HepG2 (cell line): ENCODE data around the gene ADD2. TPM values are rescaled to one million over a fixed set of nuclear protein-coding genes. Genes with fewer than 3 reads are reported as not detected.

Experiments used
- ATAC-seq: fragments of 200-7000 bp; cut with Tn5 transposase; 3 replicates; pipeline ENCODE4 v1.9.1; 2020; ENCODE audit warnings: mild to moderate bottlenecking, moderate library complexity
- BruUV-seq: library from RNA; stranded (reverse); fragments of 400-500 nt; replicated peaks from 2 replicates; lab custom pipeline; 2021; lab: Mats Ljungman, UMichigan
- CTCF ChIA-PET: fragments of 300-600 bp; formaldehyde crosslinking; extraction: SDS; loops from one replicate; lab custom pipeline; 2021; ENCODE audit warnings: low total read pairs, inconsistent platforms, low intra/inter-chr PET ratio; lab: Yijun Ruan, JAX
- POLR2A ChIA-PET: fragments of 350-600 bp; sonication (Branson Sonifier 250); formaldehyde crosslinking; loops from one replicate; lab custom pipeline; 2020; ENCODE audit warnings: antibody characterized with exemption, inconsistent platforms; lab: Yijun Ruan, JAX
- DNase-seq: peaks from one replicate; pipeline ENCODE4 v3.0.0-alpha.2; 2015; ENCODE audit warnings: low spot score
- FAIRE-seq: peaks from 3 replicates; lab custom pipeline; 2011; peaks lifted over from hg19 to GRCh38; lab: Jason Lieb, UNC
- H2AFZ ChIP-seq: one replicate; pipeline ENCODE4 v1.6.1; 2011; ENCODE audit warnings: low read length, inconsistent platforms
- H3K27ac ChIP-seq: fragments of 300-600 bp; 3 replicates; pipeline ENCODE4 v1.8.0; 2011; ENCODE audit warnings: mixed run types, mild to moderate bottlenecking, mixed read lengths, low read length, inconsistent platforms; ENCODE audit not compliant: insufficient read depth; ENCODE audit errors: extremely low read length
- H3K27me3 ChIP-seq, 2 experiments: fragments of 200-600 bp in 1 of 2; 2 replicates in 1 of 2; 3 replicates in 1 of 2; pipeline versions ENCODE4 v1.6.0 to v1.8.0; 2011; ENCODE audit warnings: low read length in 2 of 2, mild to moderate bottlenecking in 2 of 2, moderate library complexity in 2 of 2, inconsistent platforms in 1 of 2; ENCODE audit not compliant: insufficient read depth in 2 of 2, control insufficient read depth in 1 of 2
- H3K36me3 ChIP-seq, 2 experiments: fragments of 200-600 bp in 1 of 2; replicated peaks in 1 of 2; 2 replicates in 1 of 2; 3 replicates in 1 of 2; pipeline versions ENCODE4 v1.5.1 to v1.8.0; 2011; ENCODE audit warnings: low read length in 2 of 2, inconsistent platforms in 1 of 2; ENCODE audit not compliant: insufficient read depth in 2 of 2, control insufficient read depth in 1 of 2
- H3K4me1 ChIP-seq: 2 replicates; pipeline ENCODE4 v1.5.1; 2012; ENCODE audit warnings: low read length, inconsistent platforms; ENCODE audit not compliant: insufficient read depth
- H3K4me2 ChIP-seq: 2 replicates; pipeline ENCODE4 v1.6.0; 2011; ENCODE audit warnings: low read depth, low read length, inconsistent platforms
- H3K4me3 ChIP-seq, 3 experiments: fragments of 200-600 bp in 1 of 3; sonication (generic), shearing (Covaris generic) in 1 of 3; replicated peaks in 1 of 3; 2 replicates each; pipeline ENCODE4 v1.5.1; 2011 to 2016; ENCODE audit warnings: low read length in 3 of 3, inconsistent platforms in 2 of 3, low read depth in 2 of 3, mild to moderate bottlenecking in 2 of 3, control low read depth in 1 of 3, mixed read lengths in 1 of 3; ENCODE audit not compliant: insufficient read depth in 1 of 3
- H3K79me2 ChIP-seq: one replicate; pipeline ENCODE4 v1.6.1; 2011; ENCODE audit warnings: low read length, inconsistent platforms; ENCODE audit not compliant: insufficient read depth
- H3K9ac ChIP-seq: 2 replicates; pipeline ENCODE4 v1.6.0; 2011; ENCODE audit warnings: mild to moderate bottlenecking, low read depth, low read length, inconsistent platforms; ENCODE audit not compliant: insufficient read depth
- H3K9me3 ChIP-seq: 2 replicates; pipeline ENCODE4 v1.5.1; 2012; ENCODE audit warnings: mild to moderate bottlenecking, low read length
- H4K20me1 ChIP-seq: 2 replicates; pipeline ENCODE4 v1.6.0; 2011; ENCODE audit warnings: inconsistent platforms, mild to moderate bottlenecking, low read length, moderate library complexity; ENCODE audit not compliant: insufficient read depth
- CEBPG ChIP-seq: IDR thresholded peaks from 2 replicates; pipeline ENCODE4 v1.6.1; 2016
- HHEX ChIP-seq: IDR thresholded peaks from 2 replicates; pipeline ENCODE4 v1.6.1; 2016; ENCODE audit warnings: control low read depth
- IRF2 ChIP-seq: IDR thresholded peaks from 2 replicates; pipeline ENCODE4 v1.6.1; 2018; ENCODE audit warnings: missing genetic modification reagents, missing compliant biosample characterization
- RORA ChIP-seq: sonication (generic); formaldehyde crosslinking; IDR thresholded peaks from 2 replicates; pipeline ENCODE4 v1.5.0; 2020; ENCODE audit warnings: mild to moderate bottlenecking, missing genetic modification reagents, moderate library complexity
- SPEN ChIP-seq: sonication (generic); formaldehyde crosslinking; IDR thresholded peaks from 2 replicates; pipeline ENCODE4 v1.5.1; 2020; ENCODE audit warnings: low read depth, mild to moderate bottlenecking, missing genetic modification reagents
- SRSF4 ChIP-seq: fragments of 200-400 bp; formaldehyde crosslinking; IDR thresholded peaks from one replicate; pipeline ENCODE4 v1.6.1; 2018; ENCODE audit warnings: mild to moderate bottlenecking, low read depth, low read length, moderate library complexity; ENCODE audit not compliant: poor library complexity, severe bottlenecking
- ZNF414 ChIP-seq: sonication (generic); formaldehyde crosslinking; IDR thresholded peaks from 2 replicates; pipeline ENCODE4 v1.5.0; 2020; ENCODE audit warnings: missing genetic modification reagents
- ZNF674 ChIP-seq: sonication (generic); formaldehyde crosslinking; IDR thresholded peaks from 2 replicates; pipeline ENCODE4 v1.5.0; 2020; ENCODE audit warnings: low read depth, mild to moderate bottlenecking, missing genetic modification reagents
- ZNF713 ChIP-seq: sonication (generic); formaldehyde crosslinking; IDR thresholded peaks from 2 replicates; pipeline ENCODE4 v1.4.0; 2020; ENCODE audit warnings: mild to moderate bottlenecking, missing genetic modification reagents
- WGBS: methylation state at CpG from one replicate; pipeline ENCODE4 v1.1.6; 2017; ENCODE audit warnings: low lambda C conversion rate; 5-methylcytosine and 5-hydroxymethylcytosine counted together
- in situ Hi-C: cut with HindIII; loops from 2 replicates; pipeline ENCODE4 v1.10.0; 2017; ENCODE audit warnings: low pct_unique_long_range_greater_than_20kb; ENCODE audit not compliant: extremely low pct_ligation_motif_present
- intact Hi-C: fragments of 100-400 bp; cut with micrococcal nuclease; formaldehyde crosslinking; loops from one replicate; pipeline ENCODE4 v1.10.0; 2022; ENCODE audit not compliant: unreplicated experiment
- polyA plus RNA-seq, 8 experiments: library from polyadenylated mRNA; depleted of rRNA in 3 of 8; stranded (reverse) in 7 of 8; unstranded in 1 of 8; fragments of >200 nt; fragmentation: Illumina TruSeq in 4 of 8; extraction: Trizol in 4 of 8; gene quantifications; 2 replicates each; pipeline versions ENCODE4 v1.2.1 to v1.2.3, GENCODE V29; 2011 to 2016; ENCODE audit warnings: low read depth in 4 of 8, missing spikeins in 1 of 8, mixed read lengths in 1 of 8; ENCODE audit not compliant: insufficient read depth in 1 of 8
- total RNA-seq, 5 experiments: library from RNA; depleted of rRNA; stranded (reverse); fragments of >200 nt; fragmentation: Illumina TruSeq; extraction: Trizol; gene quantifications; 2 replicates each; pipeline ENCODE4 v1.2.3, GENCODE V29; 2016; ENCODE audit warnings: low read depth in 1 of 5
- TF ChIP-seq, protein P1 (sequence below), 2 experiments: IDR thresholded peaks; 2 replicates each; pipeline ENCODE4 v1.6.1; 2011 to 2012; ENCODE audit warnings: low read length in 2 of 2, borderline replicate concordance in 1 of 2, low read depth in 1 of 2, mild to moderate bottlenecking in 1 of 2, moderate library complexity in 1 of 2

The ADD2 gene
- total and polyA plus RNA-seq, 2 of the 13 experiments (the other 11 are each of a cell fraction or from before 2014, with no cell fraction given): 0.05 to 0.13 TPM

DNA sequence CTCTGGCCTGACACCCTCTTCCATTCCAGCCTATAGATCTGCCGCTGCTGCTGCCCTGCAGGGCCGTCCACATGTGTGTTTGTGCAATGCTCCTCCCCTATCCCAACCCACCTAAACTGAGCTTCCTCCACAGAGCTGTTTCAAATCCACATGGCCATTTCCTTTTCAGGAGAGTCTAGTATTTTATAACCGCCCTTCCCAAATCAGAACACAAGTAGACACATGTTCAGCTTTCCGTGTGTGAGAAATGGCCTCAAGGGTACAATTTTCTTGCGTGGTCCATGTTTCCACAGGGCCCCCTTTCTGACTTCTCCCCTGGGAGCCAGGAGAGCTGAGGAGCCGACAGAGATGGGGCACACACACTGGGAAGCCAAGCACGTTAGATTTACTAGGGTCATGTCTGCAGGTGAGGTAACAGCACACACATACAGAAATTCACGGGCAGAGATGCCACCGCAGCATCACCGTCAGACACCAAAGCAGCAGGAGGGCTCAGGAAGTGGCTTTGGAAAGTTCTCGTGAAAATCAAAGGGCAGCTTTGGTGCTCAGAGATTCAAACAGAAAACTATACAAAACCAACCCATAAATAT lies 111.5 kb downstream of the ADD2 start (continued):
- TF ChIP-seq, protein P1, sequence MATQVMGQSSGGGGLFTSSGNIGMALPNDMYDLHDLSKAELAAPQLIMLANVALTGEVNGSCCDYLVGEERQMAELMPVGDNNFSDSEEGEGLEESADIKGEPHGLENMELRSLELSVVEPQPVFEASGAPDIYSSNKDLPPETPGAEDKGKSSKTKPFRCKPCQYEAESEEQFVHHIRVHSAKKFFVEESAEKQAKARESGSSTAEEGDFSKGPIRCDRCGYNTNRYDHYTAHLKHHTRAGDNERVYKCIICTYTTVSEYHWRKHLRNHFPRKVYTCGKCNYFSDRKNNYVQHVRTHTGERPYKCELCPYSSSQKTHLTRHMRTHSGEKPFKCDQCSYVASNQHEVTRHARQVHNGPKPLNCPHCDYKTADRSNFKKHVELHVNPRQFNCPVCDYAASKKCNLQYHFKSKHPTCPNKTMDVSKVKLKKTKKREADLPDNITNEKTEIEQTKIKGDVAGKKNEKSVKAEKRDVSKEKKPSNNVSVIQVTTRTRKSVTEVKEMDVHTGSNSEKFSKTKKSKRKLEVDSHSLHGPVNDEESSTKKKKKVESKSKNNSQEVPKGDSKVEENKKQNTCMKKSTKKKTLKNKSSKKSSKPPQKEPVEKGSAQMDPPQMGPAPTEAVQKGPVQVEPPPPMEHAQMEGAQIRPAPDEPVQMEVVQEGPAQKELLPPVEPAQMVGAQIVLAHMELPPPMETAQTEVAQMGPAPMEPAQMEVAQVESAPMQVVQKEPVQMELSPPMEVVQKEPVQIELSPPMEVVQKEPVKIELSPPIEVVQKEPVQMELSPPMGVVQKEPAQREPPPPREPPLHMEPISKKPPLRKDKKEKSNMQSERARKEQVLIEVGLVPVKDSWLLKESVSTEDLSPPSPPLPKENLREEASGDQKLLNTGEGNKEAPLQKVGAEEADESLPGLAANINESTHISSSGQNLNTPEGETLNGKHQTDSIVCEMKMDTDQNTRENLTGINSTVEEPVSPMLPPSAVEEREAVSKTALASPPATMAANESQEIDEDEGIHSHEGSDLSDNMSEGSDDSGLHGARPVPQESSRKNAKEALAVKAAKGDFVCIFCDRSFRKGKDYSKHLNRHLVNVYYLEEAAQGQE (IDR thresholded peaks at IDR 0.05; ENCODE audit: borderline replicate concordance in 1 of 2, low read depth in 1 of 2, low read length in 2 of 2): no peak

DNA sequence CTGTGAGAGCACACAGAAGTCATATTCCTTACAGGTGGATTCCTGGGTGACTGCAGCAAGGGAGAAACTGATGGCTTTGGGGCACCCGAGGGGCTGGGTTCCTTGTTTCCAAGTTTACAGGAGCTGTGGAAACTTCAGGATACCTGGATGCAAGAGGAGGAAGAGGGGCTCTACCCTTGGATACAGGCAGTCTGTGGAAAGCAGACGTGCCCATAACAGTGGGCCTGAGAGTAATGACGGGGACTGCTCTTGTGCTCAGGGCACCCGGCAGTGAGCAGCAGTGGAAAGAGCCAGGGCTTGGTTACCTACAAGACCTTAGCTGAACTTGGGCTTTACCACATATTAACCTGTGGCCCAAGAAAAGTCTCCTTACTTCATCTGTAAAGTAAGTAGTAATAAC lies 112.2 kb downstream of the ADD2 start:
- no peak overlapping the region for H3K4me3 ChIP-seq
- POLR2A ChIA-PET: no interaction called here
- intact Hi-C loops (loop anchor here (1.0 to 10.0 kb wide), 2 partner anchors 130 to 209 kb away; no protein-coding TSS in a partner anchor), in situ Hi-C loops (loop anchor here (5.0 to 10.0 kb wide), 2 partner anchors 117 to 209 kb away; no protein-coding TSS in a partner anchor)
- H4K20me1 ChIP-seq: no peaks in the 10 kb centered on the region
- H3K4me1 ChIP-seq: no peaks in the 10 kb centered on the region
- CTCF ChIA-PET: interaction anchor here (0.7 to 1.8 kb wide), 2 partner anchors 129 to 315 kb away, joined by 3 to 10 read pairs; no protein-coding TSS in a partner anchor
- no peaks in the 10 kb centered on the region for H3K36me3 ChIP-seq
- H3K27me3 ChIP-seq: peaks cover 3 to 40% of the 10 kb centered on the region in 2 experiments; a peak in 4 of 5 replicates
- no peak overlapping the region for H3K27ac ChIP-seq
- ATAC-seq: no peak
- no peaks in the 10 kb centered on the region for H3K79me2 ChIP-seq
- H2AFZ ChIP-seq: no peak overlapping the region
- DNase-seq: no peak
- TF ChIP-seq SRSF4: no peak
- no peak for TF ChIP-seq CEBPG (CRISPR knock-in tag)
- TF ChIP-seq ZNF674 (CRISPR knock-in tag): no peak
- no peak for TF ChIP-seq HHEX
- no peak for TF ChIP-seq ZNF713
- no peak for TF ChIP-seq IRF2 (CRISPR knock-in tag)
- TF ChIP-seq ZNF414 (CRISPR knock-in tag): no peak
- no peak for TF ChIP-seq SPEN (CRISPR knock-in tag)
- TF ChIP-seq RORA (CRISPR knock-in tag): no peak
- no peaks in the 10 kb centered on the region for H3K9me3 ChIP-seq
- no peak for FAIRE-seq
- BruUV-seq: no TSS peak
- no peak overlapping the region for H3K9ac ChIP-seq
- no peak overlapping the region for H3K4me2 ChIP-seq
- 74% methylated on average over 4 of the region's 4 CpGs for WGBS
